HG03064 (cell line): ENCODE data around the gene ZDHHC14.
A peak's percentile ranks its signal among the peaks of the same experiment; 100 is the strongest.
"Not testable (repeated sequence)": the region's sequence is repeated elsewhere in the genome, so short reads cannot be mapped to it uniquely, and the experiment has no call there.

Experiments
- ATAC-seq: cut with Tn5 transposase; IDR thresholded peaks from one replicate; pipeline ENCODE4 v1.9.1; 2021; ENCODE audit warnings: low read depth; ENCODE audit not compliant: unreplicated experiment

ZDHHC14 gene

DNA sequence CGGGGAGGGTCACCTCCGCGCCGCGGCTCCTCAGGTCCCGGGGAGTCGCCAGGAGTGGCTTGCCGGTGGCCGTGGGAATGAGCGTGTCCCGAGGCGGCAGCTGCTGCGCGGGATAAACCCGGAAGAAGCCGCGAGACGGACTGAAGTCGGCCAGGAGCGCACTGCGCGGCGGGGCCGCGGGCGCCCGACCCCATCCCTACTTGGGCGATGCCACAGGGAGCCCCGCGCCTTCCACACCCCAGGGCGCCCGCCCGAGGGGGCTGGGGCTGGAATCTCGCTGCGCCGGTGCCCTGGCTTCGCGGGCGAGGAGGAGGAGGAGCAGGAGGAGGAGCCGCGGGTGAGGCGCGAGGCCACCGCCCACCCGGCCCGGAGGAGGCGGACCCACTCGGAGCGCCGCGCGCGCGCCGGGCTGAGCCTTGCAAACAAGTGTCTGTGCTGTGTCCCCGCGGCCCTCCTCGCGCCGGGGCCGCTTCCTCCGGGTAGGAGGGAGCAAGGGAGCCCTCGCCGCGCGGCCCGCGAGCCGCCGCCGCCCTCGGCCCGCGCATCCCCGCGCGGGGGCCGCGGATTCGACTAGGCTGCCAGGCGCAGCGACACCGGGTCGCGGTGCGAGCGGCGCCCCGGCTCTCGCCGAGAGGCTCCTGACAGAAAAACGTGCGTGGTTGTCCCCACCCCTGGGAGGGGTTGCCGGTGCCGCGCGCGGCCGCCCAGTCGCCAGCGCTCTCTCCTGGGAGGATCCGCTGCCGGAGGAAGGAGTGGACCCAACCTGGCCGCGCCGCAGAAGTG, at the start of gene ZDHHC14:
ZDHHC14 (plus strand) TSS at position 412 of the 783 bp plus-strand sequence.
- ATAC-seq: peak; percentile 64

GRCh38 chr6:157332813-157333212, 48.2 kb upstream of the ZDHHC14 start:
- ATAC-seq: no peak

DNA sequence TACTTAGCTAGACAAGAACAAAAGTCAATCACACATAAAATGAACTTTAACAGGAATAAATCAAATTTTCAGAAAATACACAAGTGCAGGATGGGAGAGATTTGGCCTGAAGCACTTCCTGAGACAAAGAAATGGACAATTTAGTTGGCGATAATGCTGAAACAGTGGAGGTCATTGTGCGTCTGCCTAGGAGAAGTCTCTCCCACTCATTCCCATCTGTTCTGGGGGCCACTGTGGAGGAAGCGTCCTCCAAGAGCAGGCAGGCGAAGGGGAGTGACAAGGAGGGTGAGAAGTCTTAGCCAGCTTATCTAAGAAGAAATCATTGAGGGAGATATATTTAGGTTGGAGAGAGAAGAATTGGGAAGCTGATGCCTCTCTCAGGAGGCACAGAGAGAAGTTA, 47.5 kb upstream of the ZDHHC14 start:
- no peak for ATAC-seq

GRCh38 chr6:157333956-157334355, 47.0 kb upstream of the ZDHHC14 start:
- ATAC-seq: no peak

GRCh38 chr6:157335829-157336228, 45.2 kb upstream of the ZDHHC14 start:
- ATAC-seq: no peak

DNA sequence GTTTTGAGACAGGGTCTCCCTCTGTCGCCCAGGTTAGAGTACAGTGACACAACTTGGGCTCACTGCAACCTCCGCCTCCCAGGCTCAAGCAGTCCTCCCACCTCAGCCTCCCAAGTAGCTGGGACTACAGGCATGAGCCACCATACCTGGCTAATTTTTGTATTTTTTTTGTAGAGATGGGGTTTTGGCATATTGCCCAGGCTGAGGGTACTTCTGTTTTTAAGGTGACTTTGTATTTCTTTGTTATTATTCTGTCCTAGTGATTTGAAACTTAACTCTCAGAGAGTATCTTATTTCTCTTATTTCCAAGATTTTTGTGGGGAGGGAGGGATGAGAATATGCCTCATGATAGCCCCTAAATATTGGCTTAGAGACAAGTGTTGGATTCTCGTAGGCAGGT, 43.7 kb upstream of the ZDHHC14 start:
- ATAC-seq: not testable (repeated sequence)

GRCh38 chr6:157337751-157338150, 43.2 kb upstream of the ZDHHC14 start:
- ATAC-seq: no peak

DNA sequence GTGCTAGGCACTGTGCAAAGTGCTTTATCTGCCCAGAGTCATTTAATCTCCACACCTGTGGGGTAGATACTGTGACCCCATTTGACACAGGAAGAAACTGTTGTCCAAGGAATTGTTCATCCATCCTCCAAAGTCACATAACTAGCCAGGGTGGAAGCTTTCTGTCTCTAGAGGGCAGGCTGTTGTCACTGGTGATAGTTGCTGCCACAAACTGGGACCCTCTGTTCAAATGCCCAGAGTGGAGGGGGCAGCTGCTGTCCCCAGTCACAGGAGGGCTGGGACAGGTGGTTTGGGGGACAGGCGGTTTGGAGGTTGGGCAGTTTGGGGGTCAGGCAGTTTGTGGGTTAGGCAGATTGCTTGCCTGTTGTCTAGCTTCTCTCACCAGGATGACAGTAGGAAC, 41.6 kb upstream of the ZDHHC14 start:
- no peak for ATAC-seq

DNA sequence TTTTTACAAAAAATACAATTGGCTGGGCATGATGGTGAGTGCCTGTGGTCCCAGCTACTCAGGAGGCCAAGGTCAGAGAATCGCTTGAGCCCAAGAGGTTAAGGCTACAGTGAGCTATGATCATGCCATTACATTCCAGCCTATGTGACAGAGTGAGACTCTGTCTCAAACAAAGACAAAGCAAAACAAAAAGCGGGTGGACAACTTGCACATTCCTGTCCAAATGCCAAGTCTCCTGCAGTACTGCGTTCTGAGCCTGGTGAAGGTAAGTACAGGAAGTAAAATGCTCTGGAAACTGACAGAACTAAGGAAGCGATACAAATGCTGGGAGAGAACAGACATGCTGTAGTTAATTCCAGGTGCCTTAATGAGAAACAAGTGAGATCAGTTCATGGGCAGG, 37.3 kb upstream of the ZDHHC14 start:
- no peak for ATAC-seq

- ATAC-seq: no peak
Measured at GRCh38 chr6:157346373-157346772, 34.6 kb upstream of the ZDHHC14 start.

GRCh38 chr6:157358287-157358686, 22.7 kb upstream of the ZDHHC14 start:
- no peak for ATAC-seq

GRCh38 chr6:157361886-157362285, 19.1 kb upstream of the ZDHHC14 start:
- ATAC-seq: no peak

GRCh38 chr6:157364705-157365104, 16.3 kb upstream of the ZDHHC14 start:
- ATAC-seq: no peak

DNA sequence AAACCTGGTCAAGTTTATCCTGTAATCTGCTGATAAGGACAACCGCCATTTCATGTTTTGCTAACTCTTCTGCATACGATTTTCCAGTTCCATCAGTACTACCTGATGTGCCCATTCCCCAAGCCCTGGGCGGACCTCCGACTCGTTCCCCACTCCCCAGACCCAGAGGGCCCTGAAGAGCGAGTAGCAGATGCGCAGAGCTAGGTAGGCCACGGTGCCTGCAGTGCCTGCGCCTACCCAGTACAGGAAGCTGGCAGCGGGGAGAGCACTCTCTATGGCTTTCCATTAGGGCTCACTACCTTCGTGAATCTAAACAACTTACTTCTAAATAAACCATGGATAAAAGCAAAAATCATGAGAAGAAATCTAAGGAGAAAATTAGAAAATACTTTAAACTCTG, 14.3 kb upstream of the ZDHHC14 start:
- ATAC-seq: no peak

- no peak for ATAC-seq
Measured at GRCh38 chr6:157368359-157369049, 12.5 kb upstream of the ZDHHC14 start.

DNA sequence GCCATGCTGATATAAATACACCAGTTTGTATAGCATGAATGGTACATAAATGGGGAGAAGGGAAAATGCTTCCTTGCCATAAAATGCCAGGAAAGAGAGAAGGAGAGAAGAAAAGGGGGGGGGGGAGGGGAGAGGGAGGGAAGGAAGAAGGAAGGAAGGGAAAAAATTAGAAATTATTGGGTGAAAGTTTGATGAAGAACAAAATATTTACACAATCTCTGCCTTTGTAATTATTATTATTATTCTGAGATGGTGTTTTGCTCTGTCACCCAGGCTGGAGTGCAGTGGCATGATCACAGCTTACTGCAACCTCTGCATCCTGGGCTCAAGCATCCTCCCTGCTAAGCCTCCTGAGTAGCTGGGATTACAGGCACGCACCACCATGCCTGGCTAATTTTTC, 10.2 kb upstream of the ZDHHC14 start:
- ATAC-seq: no peak

- no peak for ATAC-seq
Measured at GRCh38 chr6:157372501-157373280, 8.3 kb upstream of the ZDHHC14 start.

DNA sequence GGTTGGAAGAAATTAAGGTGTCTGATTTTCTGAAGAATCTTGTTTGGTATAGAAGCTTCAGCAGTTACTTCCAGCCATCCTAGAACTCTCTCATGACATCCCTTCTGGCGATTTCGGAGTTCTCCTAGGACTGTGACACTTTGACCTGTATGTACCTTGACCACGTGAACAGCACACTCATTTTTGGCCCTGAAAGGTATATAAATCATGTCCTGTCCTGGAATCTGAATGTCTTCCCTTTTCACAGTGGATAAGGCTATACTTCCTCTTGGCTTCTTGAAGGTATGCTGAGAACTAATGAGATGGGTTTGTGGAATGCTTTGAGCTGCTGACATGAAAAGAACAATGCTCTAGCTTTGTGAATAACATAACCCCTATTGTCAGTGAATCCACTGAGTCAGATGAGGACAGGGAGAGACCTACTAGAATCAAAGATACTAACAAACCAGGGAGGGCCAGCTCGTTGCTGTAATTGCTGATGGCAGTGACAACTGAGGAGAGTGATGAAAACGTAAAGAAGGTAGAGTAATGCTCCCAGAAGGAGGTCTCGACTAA, 6.0 kb upstream of the ZDHHC14 start:
- no peak for ATAC-seq

DNA sequence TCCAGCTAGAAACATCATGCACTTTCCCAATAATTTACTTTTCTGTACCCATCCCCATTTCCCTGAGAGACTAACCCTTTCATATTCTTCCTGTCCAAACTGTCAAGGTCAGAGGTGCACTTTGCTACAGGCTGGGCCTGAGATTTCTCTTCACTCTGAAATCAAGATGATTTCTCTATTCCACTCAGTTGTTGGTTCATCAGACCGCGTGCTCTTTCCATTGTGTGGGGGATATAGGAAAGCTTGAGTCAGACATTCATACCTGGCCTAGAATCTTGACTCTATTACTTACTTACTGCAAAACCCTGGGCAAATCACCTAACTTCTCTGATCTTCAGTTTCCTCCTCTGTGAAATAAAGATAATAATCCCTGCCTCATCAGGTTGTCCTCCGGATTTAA, 4.7 kb upstream of the ZDHHC14 start:
- ATAC-seq: no peak

- ATAC-seq: no peak
Measured at GRCh38 chr6:157376706-157377230, 4.2 kb upstream of the ZDHHC14 start.
